Ishikawa (cell line): ENCODE measurements around the gene LDHA.

Experiments used
- CEBPB ChIP-seq: IDR thresholded peaks from 2 replicates; pipeline ENCODE4 v1.6.1; 2012
- CREB1 ChIP-seq: IDR thresholded peaks from 2 replicates; pipeline ENCODE4 v1.6.1; 2012; ENCODE audit warnings: low read depth
- EGR1 ChIP-seq: IDR thresholded peaks from 2 replicates; pipeline ENCODE4 v1.6.1; 2012
- EP300 ChIP-seq: IDR thresholded peaks from 2 replicates; pipeline ENCODE4 v1.6.1; 2012; ENCODE audit warnings: borderline replicate concordance
- FOXM1 ChIP-seq: IDR thresholded peaks from 2 replicates; pipeline ENCODE4 v1.6.1; 2012; ENCODE audit warnings: low read depth, borderline replicate concordance
- MAX ChIP-seq: IDR thresholded peaks from 2 replicates; pipeline ENCODE4 v1.6.1; 2012
- NFIC ChIP-seq: IDR thresholded peaks from 2 replicates; pipeline ENCODE4 v1.6.1; 2012
- RAD21 ChIP-seq: IDR thresholded peaks from 2 replicates; pipeline ENCODE4 v1.6.1; 2012; ENCODE audit warnings: low read depth
- REST ChIP-seq: IDR thresholded peaks from 2 replicates; pipeline ENCODE4 v1.6.1; 2012; ENCODE audit warnings: low read depth, mild to moderate bottlenecking
- TAF1 ChIP-seq: IDR thresholded peaks from 2 replicates; pipeline ENCODE4 v1.6.1; 2012; ENCODE audit warnings: low read depth, mild to moderate bottlenecking
- TCF12 ChIP-seq: IDR thresholded peaks from 2 replicates; pipeline ENCODE4 v1.6.1; 2012; ENCODE audit warnings: low read depth
- TEAD4 ChIP-seq: IDR thresholded peaks from 2 replicates; pipeline ENCODE4 v1.6.1; 2012
- USF1 ChIP-seq: IDR thresholded peaks from 2 replicates; pipeline ENCODE4 v1.6.1; 2012
- YY1 ChIP-seq: IDR thresholded peaks from 2 replicates; pipeline ENCODE4 v1.6.1; 2012; ENCODE audit warnings: low read depth
- ZBTB7A ChIP-seq: IDR thresholded peaks from 2 replicates; pipeline ENCODE4 v1.6.1; 2012; ENCODE audit warnings: low read depth

The LDHA gene

GRCh38 chr11:18371279-18371678 lies 23.1 kb upstream of the LDHA start:
- TF ChIP-seq EGR1 (no peak), FOXM1 (no peak), TAF1 (no peak), CEBPB (no peak), TCF12 (no peak), EP300 (no peak), REST (no peak), MAX (no peak), YY1 (no peak), USF1 (no peak), TEAD4 (no peak), RAD21 (no peak), ZBTB7A (no peak), NFIC (no peak), CREB1 (no peak)

- TF ChIP-seq TCF12 = no peak
- TF ChIP-seq MAX = no peak
- no peak for TF ChIP-seq REST
- no peak for TF ChIP-seq ZBTB7A
- TF ChIP-seq CREB1 = no peak
- TF ChIP-seq TAF1 = no peak
- no peak for TF ChIP-seq FOXM1
- no peak for TF ChIP-seq CEBPB
- no peak for TF ChIP-seq EP300
- TF ChIP-seq EGR1 = no peak
- TF ChIP-seq RAD21 = no peak
- no peak for TF ChIP-seq NFIC
- TF ChIP-seq USF1 = no peak
- TF ChIP-seq YY1 = no peak
- no peak for TF ChIP-seq TEAD4
Measured at GRCh38 chr11:18372201-18372600, 22.2 kb upstream of the LDHA start.

GRCh38 chr11:18374956-18375355 lies 19.4 kb upstream of the LDHA start:
- TF ChIP-seq MAX (no peak), FOXM1 (no peak), REST (no peak), CREB1 (no peak)

- TF ChIP-seq CREB1 = no peak
- TF ChIP-seq RAD21 = no peak
- no peak for TF ChIP-seq TAF1
- TF ChIP-seq NFIC = no peak
- no peak for TF ChIP-seq YY1
- TF ChIP-seq EGR1 = no peak
- no peak for TF ChIP-seq USF1
Measured at GRCh38 chr11:18375941-18376340, 18.4 kb upstream of the LDHA start.

- TF ChIP-seq RAD21 = no peak
- no peak for TF ChIP-seq NFIC
- no peak for TF ChIP-seq TCF12
- TF ChIP-seq ZBTB7A = no peak
- TF ChIP-seq USF1 = no peak
- TF ChIP-seq REST = no peak
- no peak for TF ChIP-seq CREB1
- no peak for TF ChIP-seq EGR1
- TF ChIP-seq TAF1 = no peak
- TF ChIP-seq CEBPB = no peak
- TF ChIP-seq MAX = no peak
- no peak for TF ChIP-seq YY1
- TF ChIP-seq FOXM1 = no peak
- no peak for TF ChIP-seq EP300
- TF ChIP-seq TEAD4 = no peak
Measured at GRCh38 chr11:18379201-18379600, 15.2 kb upstream of the LDHA start.
